Stomach (tissue), 19 donors: Measurements from ENCODE around the gene CMC4. TPM values are rescaled to one million over a fixed set of nuclear protein-coding genes. Genes with fewer than 3 reads are reported as not detected.

ENCODE experiments used
- DNase-seq, 2 donors: peaks; one replicate each; pipeline versions ENCODE4 v3.0.0 to v3.0.0-alpha.2; 2013 to 2019
- H3K27ac ChIP-seq, 5 donors: fragments of 200-600 bp in 4 of 5; sonication (generic) in 4 of 5; one replicate each; pipeline ENCODE4 v1.5.1; 2013 to 2019; ENCODE audit warnings: mild to moderate bottlenecking in 1 of 5, moderate library complexity in 1 of 5
- H3K27me3 ChIP-seq, 3 donors: fragments of 200-600 bp; sonication (generic); one replicate each; pipeline ENCODE4 v1.5.1; 2017 to 2019; ENCODE audit warnings: mixed run types in 1 of 3
- H3K36me3 ChIP-seq, 4 donors: fragments of 200-600 bp; sonication (generic); 1 replicate in 3 of 4; 2 replicates in 1 of 4; pipeline ENCODE4 v1.5.1; 2016 to 2019
- H3K4me1 ChIP-seq, 4 donors: fragments of 200-600 bp; sonication (generic); one replicate each; pipeline ENCODE4 v1.5.1; 2016 to 2019
- H3K4me3 ChIP-seq, 4 donors: fragments of 200-600 bp; sonication (generic) in 3 of 4; one replicate each; pipeline ENCODE4 v1.5.1; 2016 to 2019; ENCODE audit warnings: mild to moderate bottlenecking in 1 of 4
- H3K9me3 ChIP-seq, 4 donors: fragments of 200-600 bp; sonication (generic); one replicate each; pipeline ENCODE4 v1.5.1; 2016 to 2019
- CTCF ChIP-seq, 7 experiments: fragments of 450-650 bp in 4 of 7; fragments of 200-600 bp in 3 of 7; sonication (generic) in 3 of 7; IDR thresholded peaks; one replicate each; pipeline ENCODE4 v1.5.1; 2016 to 2019; ENCODE audit warnings: antibody characterized with exemption in 7 of 7, control low read depth in 2 of 7, mild to moderate bottlenecking in 1 of 7
- EP300 ChIP-seq: sonication (generic); formaldehyde crosslinking; IDR thresholded peaks from one replicate; pipeline ENCODE4 v1.6.1; 2017; ENCODE audit warnings: antibody characterized with exemption
- POLR2A ChIP-seq, 4 donors: fragments of 450-650 bp; IDR thresholded peaks; one replicate each; pipeline ENCODE4 v1.6.1; 2016; ENCODE audit warnings: antibody characterized with exemption in 4 of 4, control low read depth in 2 of 4, mild to moderate bottlenecking in 1 of 4, moderate library complexity in 1 of 4
- POLR2AphosphoS5 ChIP-seq, 3 donors: sonication (generic); formaldehyde crosslinking; IDR thresholded peaks; one replicate each; pipeline ENCODE4 v1.6.1; 2016; ENCODE audit warnings: antibody characterized with exemption in 3 of 3
- WGBS, 5 donors: extraction: QIAGEN DNeasy Blood & Tissue Kit in 3 of 5; methylation state at CpG; one replicate each; pipeline versions ENCODE4 v1.1.5 to v1.1.7; 2013 to 2018; 5-methylcytosine and 5-hydroxymethylcytosine counted together
- intact Hi-C: fragments of 100-400 bp; cut with DNase I; formaldehyde crosslinking; loops from one replicate; pipeline ENCODE4 v1.15.1; 2023; ENCODE audit warnings: low total_unique reads
- long read RNA-seq, 10 donors: transcript quantifications; one replicate each; lab custom pipeline, GENCODE V29; 2026
- polyA plus RNA-seq, 3 donors: library from polyadenylated mRNA; stranded (reverse); fragments of 200-250 nt; gene quantifications; one replicate each; pipeline ENCODE4 v1.2.3, GENCODE V29; 2013
- total RNA-seq, 5 donors: library from RNA; depleted of rRNA; stranded (reverse); fragments of >200 nt; gene quantifications; one replicate each; pipeline versions ENCODE4 v1.1.0 to v1.2.3, GENCODE V29; 2014 to 2016
- donor health status: healthy with polysubstance abuse.
- donor health status: Bipolar disorder and iron deficiency.
- donor health status: healthy.

Gene CMC4
- 10 to 100 TPM in 1 of 5 donors, 1 to 10 TPM in 3, not detected in 1; 1.3 to 21.6 (median 4.7) TPM for total RNA-seq
- polyA plus RNA-seq = 10 to 100 TPM; 21.0 to 22.8 (median 22.1) TPM
- long read RNA-seq, donor 1, partial matches to known transcripts = 0 of 1 reads
- long read RNA-seq, donor 1, other reads (novel, unspliced or antisense) = 0 of 1 reads
- long read RNA-seq, donor 2, transcript CMC4-202 (3 exons, 1,107 nt) = major isoform, 8 of 8 reads
- long read RNA-seq, donor 2, partial matches to known transcripts = 0 of 8 reads
- long read RNA-seq, donor 2, other reads (novel, unspliced or antisense) = 0 of 8 reads
- long read RNA-seq, donor 3, transcript CMC4-202 (3 exons, 1,107 nt) = major isoform, 7 of 7 reads
- long read RNA-seq, donor 3, partial matches to known transcripts = 0 of 7 reads
- long read RNA-seq, donor 3, other reads (novel, unspliced or antisense) = 0 of 7 reads
- long read RNA-seq, donor 4 = 0 reads
- long read RNA-seq, donor 5, transcript CMC4-202 (3 exons, 1,107 nt) = major isoform, 9 of 9 reads
- long read RNA-seq, donor 5, partial matches to known transcripts = 0 of 9 reads
- long read RNA-seq, donor 5, other reads (novel, unspliced or antisense) = 0 of 9 reads
- long read RNA-seq, donor 6, transcript CMC4-202 (3 exons, 1,107 nt) = major isoform, 10 of 19 reads
- long read RNA-seq, donor 6, partial matches to known transcripts = 0 of 19 reads
- long read RNA-seq, donor 6, other reads (novel, unspliced or antisense) = 9 of 19 reads
- long read RNA-seq, donor 7, transcript CMC4-202 (3 exons, 1,107 nt) = major isoform, 12 of 12 reads
- long read RNA-seq, donor 7, partial matches to known transcripts = 0 of 12 reads
- long read RNA-seq, donor 7, other reads (novel, unspliced or antisense) = 0 of 12 reads
- long read RNA-seq, donor 8, transcript CMC4-202 (3 exons, 1,107 nt) = major isoform, 6 of 6 reads
- long read RNA-seq, donor 8, partial matches to known transcripts = 0 of 6 reads
- long read RNA-seq, donor 8, other reads (novel, unspliced or antisense) = 0 of 6 reads
- long read RNA-seq, donor 9, transcript CMC4-202 (3 exons, 1,107 nt) = major isoform, 14 of 14 reads
- long read RNA-seq, donor 9, partial matches to known transcripts = 0 of 14 reads
- long read RNA-seq, donor 9, other reads (novel, unspliced or antisense) = 0 of 14 reads
- long read RNA-seq, donor 10, partial matches to known transcripts = 0 of 3 reads
- long read RNA-seq, donor 10, other reads (novel, unspliced or antisense) = 0 of 3 reads

- peak; percentile 85 to 93 for DNase-seq
- peaks cover 0 to 4% (median 0%) of the 10 kb centered on the region in 4 donors for H3K9me3 ChIP-seq
- peaks cover 0 to 36% (median 15%) of the 10 kb centered on the region in 4 donors for H3K4me1 ChIP-seq
- peak within 1 kb of the TSS; percentile 87 to 91 (median 90) for H3K27ac ChIP-seq
- 0 to 50% (median 3%) methylated on average over 8 to 71 of the region's 81 CpGs for WGBS, 5 donors
- no peaks in the 10 kb centered on the region for H3K27me3 ChIP-seq
- TF ChIP-seq POLR2AphosphoS5 (IDR thresholded peaks at IDR 0.05) = peak; percentile 12 to 57 (median 57)
- no peak for TF ChIP-seq EP300
- no peak for TF ChIP-seq CTCF (IDR thresholded peaks at IDR 0.05)
- TF ChIP-seq POLR2A (IDR thresholded peaks at IDR 0.05) = peak in 1 of 4 donors; percentile 35
- H3K4me3 ChIP-seq = peak within 1 kb of the TSS; percentile 44 to 64 (median 59)
- peaks cover 0 to 9% (median 6%) of the 10 kb centered on the region in 4 donors for H3K36me3 ChIP-seq
- intact Hi-C loops = no loop called here
Measured at GRCh38 chrX:155070975-155071693, at the start of gene CMC4, which contains the start of the genes BRCC3 and MTCP1. CMC4 (minus strand) TSS chrX:155071136; CDS start chrX:155064023, 7,113 bp downstream. BRCC3 (plus strand) TSS chrX:155071508; CDS start chrX:155071528, 20 bp downstream. MTCP1 (minus strand) TSS chrX:155071136; CDS start chrX:155066010, 5,126 bp downstream.

GRCh38 chrX:155115174-155115819 is 44.4 kb upstream of the CMC4 start:
- no peaks in the 10 kb centered on the region for H3K4me1 ChIP-seq
- no peak overlapping the region for H3K4me3 ChIP-seq
- intact Hi-C loops = no loop called here
- no peaks in the 10 kb centered on the region for H3K9me3 ChIP-seq
- H3K36me3 ChIP-seq = peaks cover 0 to 33% (median 20%) of the 10 kb centered on the region in 4 donors
- no peak for DNase-seq
- 82 to 100% (median 94%) methylated on average over 1 of the region's 1 CpG for WGBS, 5 donors
- TF ChIP-seq EP300 = no peak
- no peak for TF ChIP-seq CTCF (IDR thresholded peaks at IDR 0.05)
- no peak for TF ChIP-seq POLR2AphosphoS5 (IDR thresholded peaks at IDR 0.05)
- TF ChIP-seq POLR2A (IDR thresholded peaks at IDR 0.05) = no peak
- H3K27me3 ChIP-seq = no peaks in the 10 kb centered on the region
- no peak overlapping the region for H3K27ac ChIP-seq

GRCh38 chrX:155113097-155113496 is 42.2 kb upstream of the CMC4 start:
- Histone ChIP-seq H3K27ac (no peak overlapping the region), H3K27me3 (no peaks in the 10 kb centered on the region), H3K9me3 (no peaks in the 10 kb centered on the region), H3K36me3 (peaks cover 0 to 19% (median 6%) of the 10 kb centered on the region in 4 donors), H3K4me1 (no peaks in the 10 kb centered on the region), H3K4me3 (no peak overlapping the region)
- TF ChIP-seq POLR2A (IDR thresholded peaks at IDR 0.05) = no peak
- no peak for TF ChIP-seq EP300
- no peak for TF ChIP-seq POLR2AphosphoS5 (IDR thresholded peaks at IDR 0.05)
- TF ChIP-seq CTCF (IDR thresholded peaks at IDR 0.05) = no peak
- DNase-seq = no peak
- 80 to 99% (median 91%) methylated on average over 4 of the region's 4 CpGs for WGBS, 5 donors
- intact Hi-C loops = no loop called here
